Activated CD4-positive, alpha-beta T cell treated with anti-CD3 and anti-CD28 coated beads, Interleukin-2, amount 50 U/mL, for 16 hours (primary cell): ENCODE results near the gene COL8A2.
A peak's percentile ranks its signal among the peaks of the same experiment; 100 is the strongest.

ENCODE experiments used
- DNase-seq: peaks from one replicate; pipeline ENCODE4 v3.0.0-alpha.2; 2020

Gene COL8A2

DNA sequence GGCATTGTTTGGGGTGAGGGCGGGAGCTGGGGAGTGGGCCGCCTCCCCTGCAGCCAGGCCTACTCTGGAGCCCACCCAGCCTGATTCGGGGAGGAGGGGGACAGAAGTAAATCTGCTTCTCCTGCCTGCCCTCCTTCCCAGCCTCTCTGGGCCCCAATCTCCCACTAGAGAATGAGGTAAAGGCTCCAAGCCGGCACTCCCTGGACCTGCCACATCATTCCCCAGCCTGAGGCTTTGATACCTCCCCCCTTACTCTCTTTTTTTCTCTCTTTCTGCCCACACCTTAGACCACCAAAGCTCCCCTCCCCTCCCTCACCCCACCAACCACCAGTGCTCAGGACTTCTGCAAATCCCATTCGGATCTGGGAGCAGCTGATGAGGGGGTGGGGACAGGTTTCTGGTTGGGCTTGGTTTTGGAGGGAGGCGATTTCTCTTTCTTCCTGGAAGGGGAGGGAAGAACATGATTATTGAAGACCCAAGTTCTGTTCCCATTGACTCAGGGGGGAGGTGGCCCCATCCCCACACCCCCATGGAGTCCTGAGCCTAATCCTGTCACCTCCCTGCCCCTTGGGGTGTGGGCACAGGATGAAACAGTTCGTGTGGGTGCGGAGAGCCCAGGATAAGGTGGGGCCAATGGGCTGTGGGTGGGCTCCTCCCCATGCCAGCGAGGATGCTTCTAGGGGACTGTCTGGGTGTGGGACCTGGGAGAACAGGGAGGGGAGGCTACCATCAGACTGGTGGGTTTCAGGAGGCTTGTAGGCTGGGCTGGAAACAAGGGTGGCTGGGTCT is 32.3 kb upstream of the COL8A2 start:
- DNase-seq: no peak

- peak; percentile 68 for DNase-seq
These were observed 31.5 kb upstream of the COL8A2 start for GRCh38 chr1:36156329-36157114.

GRCh38 chr1:36155408-36156328 is 30.6 kb upstream of the COL8A2 start, which contains the start of gene MAP7D1:
Gene MAP7D1, plus strand, starts transcription at chr1:36156160. Its CDS starts 258 bp downstream, at chr1:36156418.
- DNase-seq: peak; percentile 80

GRCh38 chr1:36154765-36155407 is 29.9 kb upstream of the COL8A2 start:
- no peak for DNase-seq

DNA sequence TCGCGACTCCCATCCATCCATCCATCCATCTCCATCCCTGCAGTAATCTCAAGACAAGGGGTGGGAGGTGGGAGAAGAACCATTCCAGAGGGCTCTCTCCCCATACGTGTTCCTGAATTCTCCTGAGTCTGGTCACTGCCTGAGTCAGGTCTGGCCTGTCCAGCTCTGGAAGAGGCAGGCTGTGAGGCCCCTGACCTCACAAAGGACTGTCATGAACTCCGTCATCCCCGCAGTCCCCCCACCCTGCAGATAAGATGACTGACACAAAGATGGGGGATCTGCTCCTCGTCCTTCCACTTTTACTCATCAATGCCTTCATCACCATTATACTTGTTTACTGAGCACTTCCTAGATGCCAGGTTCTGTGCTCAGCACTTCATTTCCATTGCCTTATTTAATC is 29.3 kb upstream of the COL8A2 start:
- no peak for DNase-seq

DNA sequence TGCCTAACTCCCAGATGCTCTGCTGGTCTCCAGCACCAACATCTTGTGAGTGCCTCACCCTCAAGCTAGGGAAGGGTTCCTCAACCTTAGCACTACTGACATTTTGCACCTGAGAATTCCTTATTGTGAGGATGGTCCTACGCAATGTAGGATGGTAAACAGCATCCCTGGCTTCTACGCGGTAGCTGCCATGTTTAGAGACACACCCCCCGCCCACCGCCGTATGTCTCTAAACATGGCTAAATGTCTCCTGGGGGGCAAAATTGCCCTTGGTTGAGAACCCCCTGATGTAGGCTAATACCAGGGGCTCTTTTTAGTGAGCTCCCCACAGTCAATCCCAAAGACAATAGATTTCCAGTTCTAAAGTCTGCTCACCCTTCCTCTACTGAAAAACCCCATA is 28.5 kb upstream of the COL8A2 start:
- DNase-seq: no peak

GRCh38 chr1:36151845-36152203 is 26.8 kb upstream of the COL8A2 start:
- DNase-seq: peak; percentile 46

DNA sequence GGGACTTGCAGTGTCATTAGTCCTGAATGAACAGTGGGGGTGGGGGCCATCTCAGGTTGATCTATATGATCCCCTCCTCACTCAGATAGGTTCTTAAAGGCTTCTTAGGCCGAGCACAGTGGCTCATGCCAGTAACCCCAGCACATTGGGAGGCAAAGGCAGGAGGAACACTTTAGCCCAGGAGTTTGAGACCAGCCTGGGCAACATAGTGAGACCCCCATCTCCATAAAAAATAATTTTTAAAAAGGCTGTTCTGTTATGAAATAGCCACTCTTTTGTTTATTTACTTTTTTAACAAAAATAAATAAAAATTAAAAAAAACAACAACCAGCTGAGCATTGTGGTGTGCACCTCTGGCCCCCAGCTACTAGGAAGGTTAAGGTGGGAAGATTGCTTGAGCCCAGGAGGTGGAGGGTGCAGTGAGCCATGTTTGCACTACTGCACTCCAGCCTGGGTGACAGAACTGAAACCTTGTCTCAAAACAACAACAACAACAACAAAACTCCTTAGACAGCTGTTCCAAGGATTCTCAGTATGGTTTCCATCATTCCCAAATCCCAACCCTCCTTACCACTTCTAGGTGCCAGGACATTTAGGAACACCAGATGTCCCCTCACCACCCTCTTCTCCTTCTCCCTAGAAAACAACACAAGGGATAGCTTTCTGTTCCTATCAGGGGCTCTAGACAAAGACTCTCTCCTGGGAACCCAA is 26.3 kb upstream of the COL8A2 start:
- no peak for DNase-seq

DNA sequence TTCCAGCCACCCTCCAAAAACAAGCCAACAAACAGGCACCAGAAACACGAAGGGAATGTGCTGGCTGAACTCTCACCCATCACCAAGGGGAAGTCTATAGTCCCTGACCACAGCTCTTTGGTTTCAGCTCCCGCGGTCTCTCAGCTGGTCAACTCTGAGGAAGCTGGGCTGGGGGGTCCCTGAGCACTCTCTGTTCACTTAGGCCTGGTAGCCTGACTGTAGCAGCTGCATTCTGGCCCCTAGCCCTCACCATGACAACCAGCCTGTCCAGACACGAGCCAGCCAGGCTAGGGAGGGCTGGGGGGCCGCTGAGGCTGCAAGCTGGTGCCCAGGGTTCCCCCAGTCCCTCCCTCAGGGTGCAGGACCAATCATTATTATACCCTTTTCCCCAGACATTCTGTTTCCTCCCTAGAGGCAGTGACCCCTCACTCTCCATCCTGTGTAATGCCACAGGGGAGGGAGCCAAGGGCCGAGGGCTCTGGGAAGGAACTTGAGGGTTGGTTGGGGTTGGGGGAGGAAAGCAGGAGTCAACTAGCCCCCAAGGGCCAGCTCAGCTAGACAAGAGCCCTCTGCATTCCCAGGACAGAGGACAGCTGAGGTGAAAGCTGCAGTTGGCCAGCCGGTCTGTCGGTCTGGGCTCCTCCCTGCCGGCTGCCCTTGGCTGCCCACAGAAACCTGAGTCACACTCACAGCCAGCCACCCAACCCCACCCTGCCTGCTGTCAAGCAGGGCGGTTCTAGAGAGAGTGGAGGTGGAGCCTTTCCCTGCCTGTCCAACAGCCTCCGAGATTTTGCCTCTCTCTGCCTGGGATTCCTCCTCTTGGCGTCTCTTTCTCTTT is 25.5 kb upstream of the COL8A2 start:
- DNase-seq: peak; percentile 88

GRCh38 chr1:36149973-36150295 is 24.9 kb upstream of the COL8A2 start:
- no peak for DNase-seq

DNA sequence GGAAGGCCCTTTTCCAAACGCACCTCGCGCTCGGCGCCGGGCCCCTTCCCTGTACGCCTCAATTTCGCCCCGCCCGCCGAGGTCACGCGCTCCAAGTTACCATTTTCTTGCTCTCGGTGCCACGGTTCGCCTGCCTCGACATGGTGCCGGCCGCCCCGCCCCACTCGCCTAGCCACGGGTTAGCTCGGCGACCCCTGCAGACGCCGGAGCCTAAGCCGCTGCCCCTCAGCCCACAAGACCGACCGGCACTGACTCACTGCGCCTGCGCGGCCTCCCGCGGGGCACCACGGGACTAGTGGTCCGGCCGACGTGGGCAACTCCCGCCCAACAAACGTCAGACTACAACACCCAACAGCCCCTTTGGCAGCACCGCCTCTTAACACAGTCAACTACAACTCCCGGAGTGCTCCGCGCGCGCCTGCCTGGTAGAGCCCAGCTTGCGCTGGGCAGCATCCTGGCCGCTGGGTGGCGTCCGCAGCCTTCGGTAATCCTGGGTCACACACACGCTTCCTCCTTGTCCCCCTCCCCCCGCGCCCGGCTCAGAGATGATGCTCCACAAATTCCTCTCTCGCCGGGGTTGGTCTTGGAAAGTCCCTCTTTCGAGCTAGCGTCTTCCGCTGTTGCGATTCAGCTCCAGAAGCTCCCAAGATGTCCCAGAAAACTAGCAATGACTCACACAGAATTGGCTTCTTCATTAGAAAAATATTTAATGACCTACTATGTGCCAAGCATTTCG is 24.4 kb upstream of the COL8A2 start, which contains the start of gene TRAPPC3:
TSS of gene TRAPPC3 (minus strand) at position 250 of the 736 bp plus-strand sequence. CDS start at position 142, 108 bp downstream.
- peak; percentile 100 for DNase-seq

GRCh38 chr1:36148821-36149236 is 23.8 kb upstream of the COL8A2 start:
- no peak for DNase-seq

DNA sequence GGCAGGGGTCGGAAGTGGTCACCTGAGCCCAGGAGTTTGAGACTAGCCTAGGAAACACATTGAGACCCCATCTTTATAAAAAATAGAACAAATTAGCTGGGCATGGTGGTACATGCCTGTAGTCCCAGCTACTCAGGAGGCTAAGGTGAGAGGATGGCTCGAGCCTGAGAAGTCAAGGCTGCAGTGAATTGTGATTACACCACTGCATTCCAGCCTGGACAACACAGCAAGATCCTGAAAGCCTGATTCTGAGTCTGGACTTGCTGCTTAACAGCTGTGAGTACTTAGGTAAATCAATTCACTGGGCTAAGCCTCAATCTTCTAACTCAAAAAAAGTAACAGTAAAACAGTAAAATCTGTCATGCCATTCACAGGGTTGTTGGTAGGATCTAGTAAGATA is 19.4 kb upstream of the COL8A2 start:
- DNase-seq: no peak

GRCh38 chr1:36143424-36143823 is 18.4 kb upstream of the COL8A2 start:
- DNase-seq: no peak

DNA sequence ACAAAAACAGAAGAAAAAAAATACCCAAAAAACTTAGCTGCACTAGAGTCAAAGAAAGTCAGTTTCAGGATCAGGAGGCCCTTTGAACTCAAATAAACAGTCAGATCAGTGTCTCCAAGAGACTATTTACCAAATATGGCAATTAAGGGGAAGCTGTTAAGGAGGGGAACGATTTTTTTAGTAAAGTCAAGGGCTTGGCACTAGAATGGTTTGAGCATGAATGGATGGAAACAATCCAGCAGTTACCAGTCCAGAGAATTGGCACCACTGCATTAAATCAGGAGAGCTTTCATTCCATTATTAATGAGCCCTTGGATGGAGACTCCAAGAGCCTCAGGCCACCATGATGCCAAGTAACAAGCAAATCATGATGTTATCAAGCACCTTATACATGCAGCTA is 17.1 kb upstream of the COL8A2 start:
- DNase-seq: no peak

DNA sequence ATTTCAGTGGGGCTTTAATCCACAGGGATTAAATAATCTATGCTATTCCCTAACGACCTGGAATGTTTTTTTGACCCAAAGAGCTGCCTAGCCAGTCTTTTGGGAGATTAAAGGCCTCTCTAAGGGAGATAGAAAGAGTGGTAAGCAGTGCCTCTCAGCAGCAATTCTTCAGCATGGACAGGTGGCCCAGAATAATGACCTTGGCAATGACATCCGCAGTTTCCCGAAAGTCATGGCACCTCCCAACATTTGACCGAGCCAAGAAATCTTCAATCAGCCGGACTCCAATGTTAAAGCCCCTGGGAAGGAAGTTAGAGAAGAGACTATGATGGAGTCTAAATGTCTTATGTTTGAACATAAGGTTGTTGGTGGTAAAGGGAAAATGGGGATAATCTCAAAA is 14.5 kb upstream of the COL8A2 start:
- DNase-seq: no peak

GRCh38 chr1:36137776-36138175 is 12.8 kb upstream of the COL8A2 start:
- no peak for DNase-seq

DNA sequence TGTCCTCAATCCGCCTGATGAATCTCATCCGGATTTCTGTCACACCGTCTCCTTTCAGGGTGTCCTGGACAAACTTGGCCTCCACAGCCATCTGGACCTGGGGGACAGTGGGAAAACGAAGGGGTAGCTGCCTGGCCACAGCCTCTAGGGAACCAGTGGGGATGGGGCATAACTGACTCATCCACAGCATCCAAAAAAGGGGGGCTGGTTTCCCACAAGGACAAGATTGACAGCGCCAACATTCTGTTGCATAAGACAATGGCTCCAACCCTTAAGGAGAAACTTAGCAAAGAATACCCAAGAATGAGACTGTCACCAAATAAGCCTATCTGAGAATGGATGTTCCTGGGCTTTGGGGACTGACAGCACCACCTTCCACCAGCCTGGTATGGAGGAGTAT is 12.2 kb upstream of the COL8A2 start:
- DNase-seq: no peak

GRCh38 chr1:36136535-36136934 is 11.5 kb upstream of the COL8A2 start:
- DNase-seq: no peak

- DNase-seq: no peak
These were observed 10.8 kb upstream of the COL8A2 start for GRCh38 chr1:36135796-36136195.
